PFSK-1 (cell line): ENCODE results near the gene MAP1S.

Source experiments
- FOXP2 ChIP-seq: optimal IDR thresholded peaks from 2 replicates; pipeline ENCODE3; 2011; ENCODE audit warnings: borderline replicate concordance, control low read depth, inconsistent platforms; ENCODE audit not compliant: insufficient read depth; ENCODE audit errors: extremely low read length, extremely low read depth
- POLR2AphosphoS5 ChIP-seq: IDR thresholded peaks from 2 replicates; pipeline ENCODE4 v1.6.1; 2012; ENCODE audit warnings: low read depth, mild to moderate bottlenecking, control low read depth, low read length, moderate library complexity
- REST ChIP-seq, 2 experiments: IDR thresholded peaks; 2 replicates each; pipeline versions ENCODE4 v1.6.1 to v1.8.0; 2011 to 2012; ENCODE audit warnings: low read depth in 2 of 2, low read length in 2 of 2, control low read depth in 1 of 2, inconsistent platforms in 1 of 2, mild to moderate bottlenecking in 1 of 2, moderate library complexity in 1 of 2; ENCODE audit not compliant: insufficient read depth in 1 of 2
- SIN3A ChIP-seq: IDR thresholded peaks from 2 replicates; pipeline ENCODE4 v1.6.1; 2012; ENCODE audit warnings: mild to moderate bottlenecking, low read length, moderate library complexity, borderline replicate concordance; ENCODE audit not compliant: insufficient read depth
- TAF1 ChIP-seq: IDR thresholded peaks from 2 replicates; pipeline ENCODE4 v1.6.1; 2012; ENCODE audit warnings: low read length, control low read depth, borderline replicate concordance; ENCODE audit not compliant: insufficient read depth

DNA sequence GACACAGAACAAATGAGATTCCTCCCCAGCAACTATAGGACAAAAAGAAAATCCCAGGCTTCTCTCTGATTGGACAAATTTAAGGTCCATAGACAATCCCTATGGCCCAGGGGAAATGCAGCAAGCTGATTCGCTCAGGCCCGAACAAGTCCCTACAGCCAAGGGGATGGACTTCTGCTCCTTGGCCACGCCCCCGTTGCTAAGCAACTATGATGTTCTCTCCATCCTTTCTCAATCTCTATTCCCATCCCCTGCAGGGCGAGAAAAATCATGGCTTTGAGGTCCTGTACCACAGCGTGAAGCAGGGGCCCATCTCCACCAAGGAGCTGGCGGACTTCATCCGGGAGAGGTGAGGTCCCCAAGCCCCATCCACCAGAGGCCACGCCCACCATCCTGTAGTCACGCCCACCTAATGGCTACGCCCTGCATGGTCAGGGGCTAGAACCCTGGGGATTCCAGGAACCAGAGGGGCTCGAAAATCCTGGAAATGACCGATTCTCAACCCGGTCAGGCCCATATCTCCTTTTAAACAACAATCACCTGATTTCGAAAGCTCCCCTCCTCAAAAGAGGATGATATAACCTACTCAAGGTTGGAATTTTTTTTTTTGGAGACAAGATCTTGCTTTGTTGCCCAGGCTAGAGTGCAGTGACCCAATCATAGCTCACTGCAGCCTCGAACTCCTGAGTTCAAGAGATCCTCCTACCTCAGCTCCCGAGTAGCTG, 43.4 kb downstream of the MAP1S start:
- TF ChIP-seq TAF1 (no peak), REST (IDR thresholded peaks at IDR 0.05; ENCODE audit: insufficient read depth in 1 of 2, low read depth in 2 of 2, low read length in 2 of 2) (no peak), POLR2AphosphoS5 (no peak), SIN3A (no peak), FOXP2 (no peak)
